Testis (tissue), 2 donors: Measurements from ENCODE around the gene TCF3.

Source experiments
- POLR2A ChIP-seq: fragments of 450-650 bp; IDR thresholded peaks from one replicate; pipeline ENCODE4 v1.6.1; 2017; ENCODE audit warnings: antibody characterized with exemption, mild to moderate bottlenecking, moderate library complexity
- TF ChIP-seq, protein P1 (sequence below), 3 experiments: fragments of 450-650 bp in 2 of 3; fragments of 200-600 bp in 1 of 3; sonication (generic) in 1 of 3; IDR thresholded peaks; one replicate each; pipeline ENCODE4 v1.5.1; 2016 to 2019; ENCODE audit warnings: antibody characterized with exemption in 3 of 3, mild to moderate bottlenecking in 2 of 3, moderate library complexity in 1 of 3

DNA sequence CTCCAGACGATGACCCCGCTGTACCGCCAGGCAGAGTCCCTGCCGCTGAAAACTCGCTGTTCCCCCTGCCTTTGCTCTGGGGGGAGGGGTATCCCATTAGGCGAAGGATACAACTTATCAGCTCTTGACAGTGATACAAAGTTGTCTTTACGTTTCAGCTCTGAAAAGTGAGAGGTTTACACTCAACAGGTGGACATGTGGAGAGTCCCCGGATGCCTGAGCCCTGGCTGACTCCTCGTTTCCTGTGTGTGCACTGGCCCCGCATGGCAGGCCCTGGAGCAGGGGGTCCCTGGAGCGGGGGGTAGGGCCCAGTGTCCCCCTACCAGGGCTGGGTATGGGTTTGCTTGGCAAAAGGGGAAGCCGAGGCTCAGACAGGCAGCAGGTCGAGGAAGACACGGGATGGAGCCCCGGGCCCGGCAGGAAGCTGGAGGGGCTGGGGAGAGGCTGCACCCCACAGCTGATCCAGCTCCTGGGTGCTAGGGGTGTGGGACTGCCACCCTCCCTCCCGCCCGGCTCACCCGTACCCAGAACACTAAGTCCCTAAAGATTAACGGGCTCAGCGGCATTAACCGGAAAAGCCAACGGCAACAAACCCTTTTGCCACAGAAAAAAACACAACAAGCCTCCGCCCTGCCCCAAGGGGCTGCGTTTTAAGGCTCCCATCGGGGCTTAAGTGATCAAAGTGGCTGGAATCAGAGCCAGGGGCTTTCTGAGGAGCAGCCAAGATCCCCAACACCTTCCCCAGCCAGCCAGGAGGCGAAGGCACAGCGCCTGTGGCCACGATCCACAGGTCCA is 5.6 kb downstream of the TCF3 start:
- TF ChIP-seq, protein P1, sequence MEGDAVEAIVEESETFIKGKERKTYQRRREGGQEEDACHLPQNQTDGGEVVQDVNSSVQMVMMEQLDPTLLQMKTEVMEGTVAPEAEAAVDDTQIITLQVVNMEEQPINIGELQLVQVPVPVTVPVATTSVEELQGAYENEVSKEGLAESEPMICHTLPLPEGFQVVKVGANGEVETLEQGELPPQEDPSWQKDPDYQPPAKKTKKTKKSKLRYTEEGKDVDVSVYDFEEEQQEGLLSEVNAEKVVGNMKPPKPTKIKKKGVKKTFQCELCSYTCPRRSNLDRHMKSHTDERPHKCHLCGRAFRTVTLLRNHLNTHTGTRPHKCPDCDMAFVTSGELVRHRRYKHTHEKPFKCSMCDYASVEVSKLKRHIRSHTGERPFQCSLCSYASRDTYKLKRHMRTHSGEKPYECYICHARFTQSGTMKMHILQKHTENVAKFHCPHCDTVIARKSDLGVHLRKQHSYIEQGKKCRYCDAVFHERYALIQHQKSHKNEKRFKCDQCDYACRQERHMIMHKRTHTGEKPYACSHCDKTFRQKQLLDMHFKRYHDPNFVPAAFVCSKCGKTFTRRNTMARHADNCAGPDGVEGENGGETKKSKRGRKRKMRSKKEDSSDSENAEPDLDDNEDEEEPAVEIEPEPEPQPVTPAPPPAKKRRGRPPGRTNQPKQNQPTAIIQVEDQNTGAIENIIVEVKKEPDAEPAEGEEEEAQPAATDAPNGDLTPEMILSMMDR (IDR thresholded peaks at IDR 0.05) = no peak
- TF ChIP-seq POLR2A = no peak
